Activated CD8-positive, alpha-beta memory T cell treated with anti-CD3 and anti-CD28 coated beads for 36 hours (primary cell): ENCODE results near the gene CH25H. TPM values are rescaled to one million over a fixed set of nuclear protein-coding genes. Genes with fewer than 3 reads are reported as not detected.
"Not testable (repeated sequence)": the region's sequence is repeated elsewhere in the genome, so short reads cannot be mapped to it uniquely, and the experiment has no call there.

ENCODE experiments used
- CTCF ChIA-PET: fragments of 350-600 bp; sonication (Branson Sonifier 250); formaldehyde crosslinking; loops from one replicate; lab custom pipeline; 2021; ENCODE audit warnings: antibody characterized with exemption; lab: Charles Lee
- POLR2A ChIA-PET: fragments of 350-600 bp; sonication (Branson Sonifier 250); formaldehyde crosslinking; loops from one replicate; lab custom pipeline; 2021; ENCODE audit warnings: antibody characterized with exemption; lab: Charles Lee
- total RNA-seq, 2 experiments: library from RNA; stranded (reverse); gene quantifications; one replicate each; pipeline ENCODE4 v1.2.3, GENCODE V29; 2021

CH25H gene
- total RNA-seq, 2 experiments from 2014 or later, result not detected

- ChIA-PET POLR2A (no interaction called here), CTCF (interaction anchor here (0.6 to 2.7 kb wide), 5 partner anchors 10 to 301 kb away, joined by 3 to 21 read pairs (median 4); no protein-coding TSS in a partner anchor)
Observed at GRCh38 chr10:89207801-89208551, 859 bp upstream of the CH25H start.

GRCh38 chr10:89206402-89207180 is 526 bp downstream of the CH25H start:
- ChIA-PET POLR2A (no interaction called here), CTCF (interaction anchor here (1.0 to 2.7 kb wide), 4 partner anchors 11 to 300 kb away, joined by 3 to 21 read pairs (median 6); no protein-coding TSS in a partner anchor)

- ChIA-PET CTCF (interaction anchor here (2.3 kb wide), 1 partner anchor 175 kb away, joined by 6 read pairs; no protein-coding TSS in a partner anchor), POLR2A (no interaction called here)
Observed at GRCh38 chr10:89204621-89205185, 2.4 kb downstream of the CH25H start.

GRCh38 chr10:89203237-89203636 is 3.9 kb downstream of the CH25H start:
- POLR2A ChIA-PET, result no interaction called here

GRCh38 chr10:89202033-89202425 is 5.1 kb downstream of the CH25H start:
- ChIA-PET POLR2A (no interaction called here), CTCF (interaction anchor here (0.8 kb wide), 1 partner anchor 307 kb away, joined by 3 read pairs; no protein-coding TSS in a partner anchor)

More at GRCh38 chr10:89203237-89203636, 3.9 kb downstream of the CH25H start:
- CTCF ChIA-PET, result interaction anchor here (2.3 kb wide), 1 partner anchor 174 kb away, joined by 6 read pairs; no protein-coding TSS in a partner anchor

- CTCF ChIA-PET, result interaction anchor here (0.8 kb wide), 1 partner anchor 306 kb away, joined by 3 read pairs; no protein-coding TSS in a partner anchor
- POLR2A ChIA-PET, result no interaction called here
Observed at GRCh38 chr10:89201345-89202032, 5.6 kb downstream of the CH25H start.

- POLR2A ChIA-PET, result no interaction called here
Observed at GRCh38 chr10:89197473-89197872, 9.6 kb downstream of the CH25H start.

GRCh38 chr10:89191301-89191700 is 15.8 kb downstream of the CH25H start:
- POLR2A ChIA-PET, CTCF ChIA-PET: not testable (repeated sequence)

More at GRCh38 chr10:89197473-89197872, 9.6 kb downstream of the CH25H start:
- CTCF ChIA-PET, result no interaction called here

GRCh38 chr10:89189211-89189734 is 17.8 kb downstream of the CH25H start:
- CTCF ChIA-PET, result no interaction called here
- POLR2A ChIA-PET, result no interaction called here

- CTCF ChIA-PET, result no interaction called here
- POLR2A ChIA-PET, result no interaction called here
Observed at GRCh38 chr10:89185658-89186057, 21.5 kb downstream of the CH25H start.

GRCh38 chr10:89184638-89185037 is 22.5 kb downstream of the CH25H start:
- POLR2A ChIA-PET, result no interaction called here
- CTCF ChIA-PET, result no interaction called here

GRCh38 chr10:89183571-89183970 is 23.5 kb downstream of the CH25H start:
- ChIA-PET CTCF (no interaction called here), POLR2A (no interaction called here)

- CTCF ChIA-PET, result no interaction called here
- POLR2A ChIA-PET, result no interaction called here
Observed at GRCh38 chr10:89182894-89183293, 24.2 kb downstream of the CH25H start.

GRCh38 chr10:89175816-89176215 is 31.3 kb downstream of the CH25H start:
- CTCF ChIA-PET, result interaction anchor here (0.5 kb wide), 1 partner anchor 1196 kb away, joined by 3 read pairs; no protein-coding TSS in a partner anchor
- POLR2A ChIA-PET, result no interaction called here

GRCh38 chr10:89173075-89173474 is 34.0 kb downstream of the CH25H start:
- POLR2A ChIA-PET, result no interaction called here
- CTCF ChIA-PET, result no interaction called here

- POLR2A ChIA-PET, result no interaction called here
- CTCF ChIA-PET, result no interaction called here
Observed at GRCh38 chr10:89171996-89172395, 35.1 kb downstream of the CH25H start.

GRCh38 chr10:89171263-89171872 is 35.7 kb downstream of the CH25H start:
- ChIA-PET CTCF (no interaction called here), POLR2A (no interaction called here)

- CTCF ChIA-PET, POLR2A ChIA-PET: not testable (repeated sequence)
Observed at GRCh38 chr10:89168354-89168900, 38.7 kb downstream of the CH25H start.
